GM19025 (cell line): ENCODE results near the gene SASH1.
A peak's percentile ranks its signal among the peaks of the same experiment; 100 is the strongest.

Experiments used
- ATAC-seq: cut with Tn5 transposase; IDR thresholded peaks from one replicate; pipeline ENCODE4 v1.9.1; 2021; ENCODE audit warnings: mild to moderate bottlenecking, low read depth, moderate library complexity; ENCODE audit not compliant: unreplicated experiment

SASH1 gene

GRCh38 chr6:148472171-148473105 is 129.8 kb downstream of the SASH1 start:
- ATAC-seq, result no peak

- ATAC-seq, result no peak
Observed at GRCh38 chr6:148479497-148479896, 136.9 kb downstream of the SASH1 start.

GRCh38 chr6:148487461-148487860 is 144.8 kb downstream of the SASH1 start:
- ATAC-seq, result no peak

- ATAC-seq, result no peak
Observed at GRCh38 chr6:148491638-148492251, 149.1 kb downstream of the SASH1 start.

- no peak for ATAC-seq
Observed at GRCh38 chr6:148492654-148493290, 150.1 kb downstream of the SASH1 start.

- no peak for ATAC-seq
Observed at GRCh38 chr6:148493424-148493823, 150.8 kb downstream of the SASH1 start.

GRCh38 chr6:148494226-148494625 is 151.6 kb downstream of the SASH1 start:
- no peak for ATAC-seq

GRCh38 chr6:148495029-148495428 is 152.4 kb downstream of the SASH1 start:
- ATAC-seq, result no peak

GRCh38 chr6:148497257-148497656 is 154.6 kb downstream of the SASH1 start:
- no peak for ATAC-seq

- ATAC-seq, result no peak
Observed at GRCh38 chr6:148497717-148498116, 155.1 kb downstream of the SASH1 start.

GRCh38 chr6:148500402-148500801 is 157.8 kb downstream of the SASH1 start:
- ATAC-seq, result no peak

GRCh38 chr6:148501178-148501590 is 158.5 kb downstream of the SASH1 start:
- no peak for ATAC-seq

GRCh38 chr6:148502083-148502772 is 159.6 kb downstream of the SASH1 start:
- ATAC-seq, result no peak

- no peak for ATAC-seq
Observed at GRCh38 chr6:148502773-148503135, 160.1 kb downstream of the SASH1 start.

GRCh38 chr6:148503703-148504102 is 161.1 kb downstream of the SASH1 start:
- ATAC-seq, result no peak

- no peak for ATAC-seq
Observed at GRCh38 chr6:148507774-148508173, 165.1 kb downstream of the SASH1 start.

GRCh38 chr6:148508401-148509041 is 165.9 kb downstream of the SASH1 start:
- ATAC-seq, result no peak

- ATAC-seq, result peak; percentile 42
Observed at GRCh38 chr6:148509119-148509799, 166.6 kb downstream of the SASH1 start.

- peak; percentile 53 for ATAC-seq
Observed at GRCh38 chr6:148509800-148510581, 167.4 kb downstream of the SASH1 start.
